Measurements from ENCODE around the gene MRM3. TPM values are rescaled to one million over a fixed set of nuclear protein-coding genes. Genes with fewer than 3 reads are reported as not detected.
A peak's percentile ranks its signal among the peaks of the same experiment; 100 is the strongest.
"Not testable (repeated sequence)": the region's sequence is repeated elsewhere in the genome, so short reads cannot be mapped to it uniquely, and the experiment has no call there.

Gene MRM3
- total RNA-seq, 1 experiment from 2014 or later, result 33.3 TPM

DNA sequence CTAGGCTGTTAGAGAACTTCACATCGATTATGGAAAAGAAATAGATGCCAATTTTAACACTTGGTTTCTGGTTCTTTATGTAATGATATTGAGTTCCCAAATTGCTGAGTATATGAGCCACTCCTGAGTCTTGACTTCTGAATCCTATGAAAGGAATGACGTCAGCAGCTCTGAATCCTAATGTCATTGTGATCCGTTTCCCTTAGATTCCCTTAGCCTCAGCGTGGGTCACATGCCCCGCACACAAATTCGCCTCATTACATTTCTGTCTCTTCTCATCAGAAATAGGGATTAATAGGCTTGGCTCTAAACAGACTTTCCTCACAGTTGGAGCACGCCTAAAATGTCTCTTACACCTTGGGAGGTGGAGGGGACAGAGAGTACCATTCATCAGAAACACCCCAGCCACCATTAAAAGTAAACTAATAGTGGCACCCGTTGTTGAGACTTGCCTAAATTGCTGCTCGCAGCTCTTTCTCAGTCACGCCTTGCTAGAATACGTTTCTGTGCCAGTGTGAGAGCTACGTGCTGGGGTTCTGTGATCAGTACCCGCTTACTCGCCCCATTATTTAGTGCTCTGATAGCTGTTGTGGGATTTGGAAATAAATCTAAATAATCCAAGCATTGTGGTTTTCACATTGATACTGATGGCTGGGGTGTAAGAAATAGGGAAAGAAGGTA lies 7.1 kb downstream of the MRM3 start:
- in situ Hi-C loops (cut with HindIII; ENCODE audit: low pct_unique_long_range_greater_than_20kb, low sequenced_read_pairs), result no loop called here

DNA sequence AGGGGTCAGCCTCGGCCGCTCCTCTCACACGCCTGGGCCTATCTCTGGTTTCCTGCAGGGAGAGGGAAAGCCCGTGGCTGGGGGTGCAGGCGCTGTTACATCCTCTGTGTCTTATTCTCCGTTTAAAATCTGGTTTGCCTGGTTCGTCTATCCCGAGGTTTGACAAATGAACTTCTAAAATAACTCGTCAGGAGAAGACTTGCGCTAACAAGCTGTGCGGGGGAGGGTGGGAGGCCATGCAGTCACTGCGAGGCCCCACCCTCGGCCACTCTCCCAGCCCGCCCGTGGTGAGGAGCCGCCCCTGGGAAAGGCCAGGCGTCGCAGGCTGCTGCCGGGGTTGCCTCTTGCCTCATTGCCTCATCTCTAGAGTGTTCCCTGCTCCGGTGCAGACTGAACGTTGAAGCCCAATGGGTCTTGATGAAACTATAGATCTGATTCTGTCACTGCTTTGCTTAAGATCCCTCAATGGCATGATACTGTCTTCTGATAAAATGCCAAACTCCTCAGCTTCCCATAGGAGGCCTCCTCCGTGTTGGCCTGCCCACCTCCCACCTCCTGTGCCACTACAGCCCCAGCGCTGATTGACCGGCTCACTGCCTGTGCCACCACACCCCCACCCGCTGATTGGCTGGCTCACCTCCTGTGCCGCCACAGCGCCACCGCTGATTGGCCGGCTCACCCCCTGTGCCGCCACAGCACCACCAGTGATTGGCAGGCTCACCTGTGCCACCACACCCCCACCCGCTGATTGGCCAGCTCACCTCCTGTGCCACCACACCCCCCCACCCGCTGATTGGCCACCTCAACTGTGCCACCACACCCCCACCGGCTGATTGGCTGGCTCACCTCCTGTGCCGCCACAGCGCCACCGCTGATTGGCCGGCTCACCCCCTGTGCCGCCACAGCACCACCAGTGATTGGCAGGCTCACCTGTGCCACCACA lies 8.0 kb downstream of the MRM3 start:
- in situ Hi-C loops (cut with HindIII; ENCODE audit: low pct_unique_long_range_greater_than_20kb, low sequenced_read_pairs); DNase-seq (ENCODE audit: low read depth, low spot score): not testable (repeated sequence)

More for the DNA sequence above, 7.1 kb downstream of the MRM3 start:
- peak; percentile 13 for DNase-seq (ENCODE audit: low read depth, low spot score)

DNA sequence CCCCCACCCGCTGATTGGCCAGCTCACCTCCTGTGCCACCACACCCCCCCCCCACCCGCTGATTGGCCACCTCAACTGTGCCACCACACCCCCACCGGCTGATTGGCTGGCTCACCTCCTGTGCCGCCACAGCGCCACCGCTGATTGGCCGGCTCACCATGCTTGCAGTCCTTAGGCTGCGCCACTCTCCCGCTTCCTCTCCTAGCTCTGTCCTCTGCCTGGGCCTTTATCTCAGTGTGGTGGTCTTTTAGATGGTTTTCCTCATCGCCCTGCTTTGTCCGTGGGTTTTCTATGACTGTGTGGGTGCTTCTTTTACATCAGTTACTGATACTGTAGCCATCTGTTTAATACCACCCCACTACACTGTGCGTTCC lies 8.7 kb downstream of the MRM3 start:
- DNase-seq (ENCODE audit: low read depth, low spot score); in situ Hi-C loops (cut with HindIII; ENCODE audit: low pct_unique_long_range_greater_than_20kb, low sequenced_read_pairs): not testable (repeated sequence)

DNA sequence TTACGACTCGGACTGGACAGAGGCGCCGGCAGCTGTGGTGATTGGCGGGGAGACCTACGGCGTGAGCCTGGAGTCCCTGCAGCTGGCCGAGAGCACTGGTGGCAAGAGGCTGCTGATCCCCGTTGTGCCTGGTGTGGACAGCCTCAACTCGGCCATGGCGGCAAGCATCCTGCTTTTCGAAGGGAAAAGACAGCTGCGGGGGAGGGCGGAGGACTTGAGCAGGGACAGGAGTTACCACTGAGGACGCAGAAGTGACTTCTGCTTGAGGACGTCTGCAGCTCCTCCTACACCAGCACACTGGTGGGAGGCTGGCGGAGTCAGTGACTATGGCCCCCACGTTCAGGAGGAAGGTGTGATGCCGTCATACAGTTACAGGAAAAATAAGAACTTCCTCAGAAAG lies 9.7 kb downstream of the MRM3 start:
- no peak for DNase-seq (ENCODE audit: low read depth, low spot score)
- in situ Hi-C loops (cut with HindIII; ENCODE audit: low pct_unique_long_range_greater_than_20kb, low sequenced_read_pairs), result no loop called here

GRCh38 chr17:792277-792676 lies 10.1 kb downstream of the MRM3 start:
- in situ Hi-C loops (cut with HindIII; ENCODE audit: low pct_unique_long_range_greater_than_20kb, low sequenced_read_pairs), result no loop called here
- DNase-seq (ENCODE audit: low read depth, low spot score), result peak; percentile 23

DNA sequence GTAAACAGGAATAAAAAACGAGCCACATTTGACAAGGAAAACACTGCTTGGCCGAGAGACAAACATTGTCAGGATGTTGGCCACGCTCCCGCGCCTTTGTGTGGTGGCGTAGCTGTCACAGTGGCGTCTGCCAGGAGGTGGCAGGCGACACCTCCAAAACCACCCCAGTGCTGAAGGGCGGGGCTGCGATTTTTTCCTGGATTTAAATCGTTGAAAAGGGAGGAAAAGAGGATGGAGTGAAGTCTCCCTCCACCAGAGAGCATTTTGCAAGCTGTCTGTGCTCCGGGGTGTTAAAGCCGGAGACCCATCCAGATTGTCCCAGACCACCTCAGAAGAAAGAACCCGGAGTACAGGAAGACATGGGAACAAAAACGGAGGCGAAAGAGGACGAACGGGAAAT lies 12.7 kb downstream of the MRM3 start:
- peak; percentile 62 for DNase-seq (ENCODE audit: low read depth, low spot score)
- in situ Hi-C loops (cut with HindIII; ENCODE audit: low pct_unique_long_range_greater_than_20kb, low sequenced_read_pairs), result no loop called here

DNA sequence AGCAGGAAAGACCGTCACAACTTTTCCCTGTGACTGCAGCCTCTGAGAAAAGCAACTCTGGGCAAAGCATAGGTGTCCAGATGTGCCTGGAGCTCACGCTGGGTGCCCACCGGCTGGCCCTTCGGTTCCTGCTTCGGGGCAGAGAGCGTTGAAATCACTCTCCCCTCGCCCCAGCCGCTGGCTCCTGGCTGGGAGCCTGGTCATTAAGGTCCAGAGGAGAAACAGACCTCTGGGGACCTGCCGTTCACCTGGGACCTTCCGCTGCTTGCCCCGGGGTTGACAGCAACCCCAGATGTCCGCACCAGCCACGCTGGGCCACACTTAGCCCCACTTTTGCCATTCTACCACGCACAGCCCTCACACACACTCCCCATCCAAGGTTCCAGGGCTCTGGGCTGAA lies 13.1 kb downstream of the MRM3 start:
- in situ Hi-C loops (cut with HindIII; ENCODE audit: low pct_unique_long_range_greater_than_20kb, low sequenced_read_pairs), result no loop called here
- no peak for DNase-seq (ENCODE audit: low read depth, low spot score)

- no peak for DNase-seq (ENCODE audit: low read depth, low spot score)
- in situ Hi-C loops (cut with HindIII; ENCODE audit: low pct_unique_long_range_greater_than_20kb, low sequenced_read_pairs), result no loop called here
Measured at GRCh38 chr17:795721-796120, 13.6 kb downstream of the MRM3 start.

- no peak for DNase-seq (ENCODE audit: low read depth, low spot score)
- in situ Hi-C loops (cut with HindIII; ENCODE audit: low pct_unique_long_range_greater_than_20kb, low sequenced_read_pairs), result no loop called here
Measured at GRCh38 chr17:796609-797008, 14.5 kb downstream of the MRM3 start.

GRCh38 chr17:797236-797840 lies 15.2 kb downstream of the MRM3 start:
- in situ Hi-C loops (cut with HindIII; ENCODE audit: low pct_unique_long_range_greater_than_20kb, low sequenced_read_pairs), result no loop called here
- DNase-seq (ENCODE audit: low read depth, low spot score), result no peak

- in situ Hi-C loops (cut with HindIII; ENCODE audit: low pct_unique_long_range_greater_than_20kb, low sequenced_read_pairs), result no loop called here
- DNase-seq (ENCODE audit: low read depth, low spot score), result no peak
Measured at GRCh38 chr17:798246-798645, 16.1 kb downstream of the MRM3 start.

- no peak for DNase-seq (ENCODE audit: low read depth, low spot score)
- in situ Hi-C loops (cut with HindIII; ENCODE audit: low pct_unique_long_range_greater_than_20kb, low sequenced_read_pairs), result no loop called here
Measured at GRCh38 chr17:799261-799660, 17.1 kb downstream of the MRM3 start.

GRCh38 chr17:800446-801242 lies 18.5 kb downstream of the MRM3 start:
- no peak for DNase-seq (ENCODE audit: low read depth, low spot score)
- in situ Hi-C loops (cut with HindIII; ENCODE audit: low pct_unique_long_range_greater_than_20kb, low sequenced_read_pairs), result no loop called here

DNA sequence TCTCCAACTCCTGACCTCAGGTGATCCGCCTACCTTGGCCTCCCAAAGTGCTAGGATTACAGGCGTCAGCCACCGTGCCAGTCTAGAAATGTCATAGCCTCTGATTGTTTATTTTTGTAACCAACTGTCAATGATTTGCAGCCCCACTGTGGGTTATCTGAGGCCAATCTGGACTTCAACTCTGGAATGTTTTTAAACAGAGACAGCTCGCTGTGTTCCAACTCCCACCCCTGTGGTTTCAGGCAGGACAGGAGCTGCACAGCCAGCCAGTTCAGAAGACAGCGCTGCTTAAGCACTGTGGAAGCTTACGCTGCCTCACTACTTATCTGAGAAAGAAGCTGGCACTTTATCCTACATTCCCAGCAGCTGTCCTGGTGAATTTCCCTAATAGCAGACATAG lies 19.5 kb downstream of the MRM3 start:
- in situ Hi-C loops (cut with HindIII; ENCODE audit: low pct_unique_long_range_greater_than_20kb, low sequenced_read_pairs), result no loop called here
- DNase-seq (ENCODE audit: low read depth, low spot score), result no peak

- DNase-seq (ENCODE audit: low read depth, low spot score), result no peak
- in situ Hi-C loops (cut with HindIII; ENCODE audit: low pct_unique_long_range_greater_than_20kb, low sequenced_read_pairs), result no loop called here
Measured at GRCh38 chr17:802481-802880, 20.3 kb downstream of the MRM3 start.

GRCh38 chr17:802901-803881 lies 21.0 kb downstream of the MRM3 start:
- in situ Hi-C loops (cut with HindIII; ENCODE audit: low pct_unique_long_range_greater_than_20kb, low sequenced_read_pairs), result no loop called here
- no peak for DNase-seq (ENCODE audit: low read depth, low spot score)

Data from SK-MEL-5 (cell line).